Prostate gland (tissue), 2 donors: Measurements from ENCODE around the gene CDH13. TPM values are rescaled to one million over a fixed set of nuclear protein-coding genes. Genes with fewer than 3 reads are reported as not detected.

ENCODE experiments used
- DNase-seq: peaks from one replicate; pipeline ENCODE4 v3.0.0-alpha.2; 2019; ENCODE audit warnings: low spot score
- H3K27ac ChIP-seq, 2 donors: fragments of 200-600 bp; sonication (generic); 2 replicates each; pipeline ENCODE4 v1.5.1; 2017 to 2019
- H3K27me3 ChIP-seq: fragments of 200-600 bp; sonication (generic); replicated peaks from 2 replicates; pipeline ENCODE4 v1.5.1; 2019; ENCODE audit not compliant: insufficient read depth
- H3K36me3 ChIP-seq, 2 donors: fragments of 200-600 bp; sonication (generic); 1 replicate in 1 of 2; 2 replicates in 1 of 2; pipeline versions ENCODE4 v1.5.1 to v1.8.1; 2017 to 2019
- H3K4me1 ChIP-seq: fragments of 200-600 bp; sonication (generic); replicated peaks from 2 replicates; pipeline ENCODE4 v1.5.1; 2019
- H3K4me3 ChIP-seq, 2 donors: fragments of 200-600 bp; sonication (generic); 2 replicates each; pipeline ENCODE4 v1.5.1; 2017 to 2019
- H3K9me3 ChIP-seq: fragments of 200-600 bp; sonication (generic); 2 replicates; pipeline ENCODE4 v1.5.1; 2017
- CTCF ChIP-seq, 4 experiments: fragments of 200-600 bp in 2 of 4; fragments of 450-650 bp in 2 of 4; sonication (generic) in 2 of 4; IDR thresholded peaks; 1 replicate in 3 of 4; 2 replicates in 1 of 4; pipeline ENCODE4 v1.5.1; 2016 to 2019; ENCODE audit warnings: antibody characterized with exemption in 4 of 4, mild to moderate bottlenecking in 2 of 4, moderate library complexity in 2 of 4
- POLR2A ChIP-seq: fragments of 450-650 bp; IDR thresholded peaks from one replicate; pipeline ENCODE4 v1.6.1; 2016; ENCODE audit warnings: antibody characterized with exemption, mild to moderate bottlenecking
- POLR2AphosphoS5 ChIP-seq: sonication (generic); formaldehyde crosslinking; IDR thresholded peaks from one replicate; pipeline ENCODE4 v1.6.1; 2017; ENCODE audit warnings: antibody characterized with exemption
- WGBS: methylation state at CpG from one replicate; pipeline ENCODE4 v1.1.5; 2018; 5-methylcytosine and 5-hydroxymethylcytosine counted together
- intact Hi-C: fragments of 100-400 bp; cut with DNase I; formaldehyde crosslinking; loops from one replicate; pipeline ENCODE4 v1.14.2; 2022
- total RNA-seq, 2 donors: library from RNA; depleted of rRNA; stranded (reverse); fragments of >200 nt; gene quantifications; one replicate each; pipeline ENCODE4 v1.1.0, GENCODE V29; 2016

The CDH13 gene
- total RNA-seq, 2 donors from 2014 or later = 20.6 to 23.0 TPM

GRCh38 chr16:82991966-82992675 lies 365.4 kb downstream of the CDH13 start:
- TF ChIP-seq CTCF (IDR thresholded peaks at IDR 0.05) = no peak
- TF ChIP-seq POLR2A = no peak
- TF ChIP-seq POLR2AphosphoS5 = no peak
- WGBS = 60% methylated on average over 4 of the region's 4 CpGs

GRCh38 chr16:82992786-82993185 lies 366.0 kb downstream of the CDH13 start:
- DNase-seq = no peak

More at GRCh38 chr16:82991966-82992675, 365.4 kb downstream of the CDH13 start:
- intact Hi-C loops = no loop called here
- no peak for DNase-seq
- Histone ChIP-seq H3K27ac (no peak overlapping the region), H3K27me3 (no peaks in the 10 kb centered on the region), H3K4me1 (no peaks in the 10 kb centered on the region), H3K9me3 (no peaks in the 10 kb centered on the region), H3K36me3 (no peaks in the 10 kb centered on the region), H3K4me3 (no peak overlapping the region)

GRCh38 chr16:82993415-82993814 lies 366.6 kb downstream of the CDH13 start:
- Histone ChIP-seq H3K27ac (no peak overlapping the region), H3K36me3 (no peaks in the 10 kb centered on the region), H3K27me3 (no peaks in the 10 kb centered on the region), H3K4me1 (no peaks in the 10 kb centered on the region), H3K9me3 (no peaks in the 10 kb centered on the region), H3K4me3 (no peak overlapping the region)
- no peak for DNase-seq
- intact Hi-C loops = no loop called here
- 78% methylated on average over 5 of the region's 5 CpGs for WGBS
- no peak for TF ChIP-seq CTCF (IDR thresholded peaks at IDR 0.05)
- TF ChIP-seq POLR2A = no peak
- no peak for TF ChIP-seq POLR2AphosphoS5

More at GRCh38 chr16:82992786-82993185, 366.0 kb downstream of the CDH13 start:
- 76% methylated on average over 3 of the region's 3 CpGs for WGBS
- no peak overlapping the region for H3K27ac ChIP-seq
- H3K4me1 ChIP-seq = no peaks in the 10 kb centered on the region
- TF ChIP-seq CTCF (IDR thresholded peaks at IDR 0.05) = no peak
- TF ChIP-seq POLR2AphosphoS5 = no peak
- TF ChIP-seq POLR2A = no peak
- H3K27me3 ChIP-seq = no peaks in the 10 kb centered on the region
- H3K36me3 ChIP-seq = no peaks in the 10 kb centered on the region
- H3K9me3 ChIP-seq = no peaks in the 10 kb centered on the region
- intact Hi-C loops = no loop called here
- no peak overlapping the region for H3K4me3 ChIP-seq

GRCh38 chr16:82993926-82994325 lies 367.2 kb downstream of the CDH13 start:
- Histone ChIP-seq H3K36me3 (no peaks in the 10 kb centered on the region), H3K4me3 (no peak overlapping the region), H3K27ac (no peak overlapping the region), H3K27me3 (no peaks in the 10 kb centered on the region), H3K4me1 (no peaks in the 10 kb centered on the region), H3K9me3 (no peaks in the 10 kb centered on the region)
- WGBS = 76% methylated on average over 4 of the region's 4 CpGs
- DNase-seq = no peak
- intact Hi-C loops = no loop called here
- TF ChIP-seq CTCF (IDR thresholded peaks at IDR 0.05) (no peak), POLR2AphosphoS5 (no peak), POLR2A (no peak)

- no peak overlapping the region for H3K4me3 ChIP-seq
- TF ChIP-seq POLR2AphosphoS5 = no peak
- TF ChIP-seq CTCF (IDR thresholded peaks at IDR 0.05) = no peak
- no peak for TF ChIP-seq POLR2A
Measured at GRCh38 chr16:82995286-82995923, 368.6 kb downstream of the CDH13 start.

More at GRCh38 chr16:82995286-82995923, 368.6 kb downstream of the CDH13 start:
- WGBS = 90% methylated on average over 9 of the region's 9 CpGs
- intact Hi-C loops = no loop called here
- Histone ChIP-seq H3K27me3 (no peaks in the 10 kb centered on the region), H3K36me3 (no peaks in the 10 kb centered on the region), H3K4me1 (no peaks in the 10 kb centered on the region), H3K9me3 (no peaks in the 10 kb centered on the region), H3K27ac (no peak overlapping the region)
- DNase-seq = no peak
